Measurements from ENCODE around the gene VSTM2L. TPM values are rescaled to one million over a fixed set of nuclear protein-coding genes. Genes with fewer than 3 reads are reported as not detected.
A peak's percentile ranks its signal among the peaks of the same experiment; 100 is the strongest.

The VSTM2L gene
- total RNA-seq, 1 experiment from 2014 or later = 4.8 TPM

GRCh38 chr20:37901240-37901639 is 1.7 kb upstream of the VSTM2L start:
- Histone ChIP-seq H3K36me3 (no peaks in the 10 kb centered on the region), H3K27me3 (replicated peaks) (peaks cover 3% of the 10 kb centered on the region; the same call in 1 of the 2 replicates)

GRCh38 chr20:37901654-37902503 is 1.0 kb upstream of the VSTM2L start:
- peak in 1 of 2 experiments; percentile 41 for DNase-seq (ENCODE audit: low read depth in 1 of 2, low spot score in 2 of 2)
- H3K9me3 ChIP-seq (replicated peaks) = peaks cover 3% of the 10 kb centered on the region; the same call in 1 of the 2 replicates
- H3K4me3 ChIP-seq = peak overlapping the region; percentile 54
- H3K36me3 ChIP-seq = no peaks in the 10 kb centered on the region
- peaks cover 3% of the 10 kb centered on the region; the same call in 1 of the 2 replicates for H3K27me3 ChIP-seq (replicated peaks)
- no peak overlapping the region for H3K27ac ChIP-seq
- peaks cover 28% of the 10 kb centered on the region for H3K4me1 ChIP-seq (replicated peaks)

More at GRCh38 chr20:37901240-37901639, 1.7 kb upstream of the VSTM2L start:
- DNase-seq (ENCODE audit: low read depth in 1 of 2, low spot score in 2 of 2) = no peak
- H3K27ac ChIP-seq = no peak overlapping the region
- H3K4me3 ChIP-seq = no peak overlapping the region
- H3K9me3 ChIP-seq (replicated peaks) = peaks cover 3% of the 10 kb centered on the region; the same call in 1 of the 2 replicates
- H3K4me1 ChIP-seq (replicated peaks) = peaks cover 35% of the 10 kb centered on the region

DNA sequence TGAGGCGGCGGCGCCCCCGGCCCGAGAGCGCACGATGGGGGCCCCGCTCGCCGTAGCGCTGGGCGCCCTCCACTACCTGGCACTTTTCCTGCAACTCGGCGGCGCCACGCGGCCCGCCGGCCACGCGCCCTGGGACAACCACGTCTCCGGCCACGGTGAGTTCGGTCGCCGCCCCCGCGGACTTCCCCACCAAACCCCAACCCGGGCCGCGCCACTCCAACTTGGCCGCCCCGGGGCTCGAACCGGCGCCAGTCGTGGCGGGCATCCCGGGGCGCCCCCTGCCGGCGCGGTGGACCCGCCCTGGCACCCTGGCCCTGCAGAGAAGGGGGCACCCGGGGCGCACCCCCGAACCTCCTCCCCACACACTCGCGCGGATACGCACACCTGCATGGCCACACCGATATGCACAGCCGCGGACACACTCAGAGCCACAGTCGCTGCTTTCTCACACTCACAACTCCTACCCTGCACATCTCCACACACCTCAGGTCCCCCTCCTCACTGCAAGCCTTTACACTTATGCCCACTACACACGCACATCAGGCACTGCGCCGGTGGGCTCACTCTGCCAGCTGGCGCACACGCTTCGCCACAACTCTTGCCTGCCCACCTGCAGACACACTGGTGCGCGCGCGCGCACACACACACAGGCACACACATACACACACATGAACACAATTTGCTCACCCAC is 535 bp downstream of the VSTM2L start:
- Histone ChIP-seq H3K4me1 (replicated peaks) (peaks cover 26% of the 10 kb centered on the region), H3K9me3 (replicated peaks) (peaks cover 3% of the 10 kb centered on the region; the same call in 1 of the 2 replicates), H3K27me3 (replicated peaks) (peaks cover 3% of the 10 kb centered on the region; the same call in 1 of the 2 replicates), H3K36me3 (no peaks in the 10 kb centered on the region), H3K27ac (no peak overlapping the region), H3K4me3 (peak overlapping the region; percentile 54)
- no peak for DNase-seq (ENCODE audit: low read depth in 1 of 2, low spot score in 2 of 2)

DNA sequence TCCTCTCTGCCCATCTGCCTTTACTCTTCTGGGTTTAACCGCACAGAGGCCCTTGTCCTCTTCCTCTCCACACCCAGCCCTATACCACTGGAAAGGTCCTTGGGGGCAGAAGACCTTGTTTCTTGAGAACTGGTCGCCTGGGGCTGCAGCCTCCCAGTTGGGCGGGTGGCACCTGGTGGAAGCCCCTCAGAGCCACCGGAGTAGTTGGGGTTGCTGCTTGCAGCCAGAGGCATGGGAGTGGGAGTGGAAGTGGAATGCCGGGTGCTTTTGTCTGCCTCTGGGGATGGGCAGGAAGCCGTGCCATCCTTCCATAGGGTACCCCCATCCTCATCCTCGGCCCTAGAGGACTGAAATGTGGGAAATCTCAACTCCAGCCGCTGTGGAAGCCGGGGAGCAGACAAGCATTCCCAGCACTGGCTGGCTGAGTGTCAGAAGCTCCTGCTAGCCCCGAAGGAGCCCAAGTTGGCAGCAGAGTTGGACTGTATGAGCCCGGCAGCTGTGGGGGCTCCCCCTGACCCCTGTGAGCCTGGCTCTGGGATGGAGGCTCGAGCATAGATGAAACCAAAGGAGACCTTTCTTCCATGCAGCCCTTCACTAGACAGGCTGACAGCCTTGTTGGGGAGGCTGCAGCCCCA is 1.2 kb downstream of the VSTM2L start:
- no peak overlapping the region for H3K4me3 ChIP-seq
- DNase-seq (ENCODE audit: low read depth in 1 of 2, low spot score in 2 of 2) = no peak

DNA sequence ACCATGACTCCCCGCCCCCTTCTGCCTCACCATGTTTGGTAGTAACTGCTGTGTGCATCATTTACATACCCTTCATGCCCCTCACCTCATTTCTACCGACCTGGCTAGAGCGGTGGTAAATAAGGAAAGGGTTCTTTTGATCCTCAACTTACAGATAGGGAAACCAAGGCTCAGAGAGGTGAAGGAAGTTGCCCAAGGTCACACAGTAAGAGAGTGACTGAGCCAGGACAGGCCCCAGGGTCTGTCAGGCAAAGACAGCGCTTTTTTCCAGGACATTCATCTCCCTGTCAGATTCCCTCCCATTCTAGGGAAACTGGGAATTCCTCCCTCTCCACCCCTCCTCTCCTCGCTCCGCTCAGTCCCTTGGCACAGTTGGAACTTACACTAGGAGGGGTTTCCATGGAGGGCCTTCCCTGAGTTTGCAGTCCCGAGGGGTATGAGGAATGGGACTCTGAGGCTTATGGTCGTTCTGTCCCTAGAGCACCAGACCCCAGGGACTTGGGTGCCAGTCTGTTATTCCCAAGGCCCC is 2.0 kb downstream of the VSTM2L start:
- Histone ChIP-seq H3K36me3 (no peaks in the 10 kb centered on the region), H3K27me3 (replicated peaks) (peaks cover 3% of the 10 kb centered on the region; the same call in 1 of the 2 replicates), H3K4me3 (no peak overlapping the region), H3K27ac (no peak overlapping the region), H3K4me1 (replicated peaks) (peaks cover 24% of the 10 kb centered on the region), H3K9me3 (replicated peaks) (peaks cover 3% of the 10 kb centered on the region; the same call in 1 of the 2 replicates)
- DNase-seq (ENCODE audit: low read depth in 1 of 2, low spot score in 2 of 2) = no peak

More for the DNA sequence above, 1.2 kb downstream of the VSTM2L start:
- H3K9me3 ChIP-seq (replicated peaks) = peaks cover 3% of the 10 kb centered on the region; the same call in 1 of the 2 replicates
- no peak overlapping the region for H3K27ac ChIP-seq
- H3K27me3 ChIP-seq (replicated peaks) = peaks cover 3% of the 10 kb centered on the region; the same call in 1 of the 2 replicates
- H3K36me3 ChIP-seq = no peaks in the 10 kb centered on the region
- peaks cover 24% of the 10 kb centered on the region for H3K4me1 ChIP-seq (replicated peaks)

DNA sequence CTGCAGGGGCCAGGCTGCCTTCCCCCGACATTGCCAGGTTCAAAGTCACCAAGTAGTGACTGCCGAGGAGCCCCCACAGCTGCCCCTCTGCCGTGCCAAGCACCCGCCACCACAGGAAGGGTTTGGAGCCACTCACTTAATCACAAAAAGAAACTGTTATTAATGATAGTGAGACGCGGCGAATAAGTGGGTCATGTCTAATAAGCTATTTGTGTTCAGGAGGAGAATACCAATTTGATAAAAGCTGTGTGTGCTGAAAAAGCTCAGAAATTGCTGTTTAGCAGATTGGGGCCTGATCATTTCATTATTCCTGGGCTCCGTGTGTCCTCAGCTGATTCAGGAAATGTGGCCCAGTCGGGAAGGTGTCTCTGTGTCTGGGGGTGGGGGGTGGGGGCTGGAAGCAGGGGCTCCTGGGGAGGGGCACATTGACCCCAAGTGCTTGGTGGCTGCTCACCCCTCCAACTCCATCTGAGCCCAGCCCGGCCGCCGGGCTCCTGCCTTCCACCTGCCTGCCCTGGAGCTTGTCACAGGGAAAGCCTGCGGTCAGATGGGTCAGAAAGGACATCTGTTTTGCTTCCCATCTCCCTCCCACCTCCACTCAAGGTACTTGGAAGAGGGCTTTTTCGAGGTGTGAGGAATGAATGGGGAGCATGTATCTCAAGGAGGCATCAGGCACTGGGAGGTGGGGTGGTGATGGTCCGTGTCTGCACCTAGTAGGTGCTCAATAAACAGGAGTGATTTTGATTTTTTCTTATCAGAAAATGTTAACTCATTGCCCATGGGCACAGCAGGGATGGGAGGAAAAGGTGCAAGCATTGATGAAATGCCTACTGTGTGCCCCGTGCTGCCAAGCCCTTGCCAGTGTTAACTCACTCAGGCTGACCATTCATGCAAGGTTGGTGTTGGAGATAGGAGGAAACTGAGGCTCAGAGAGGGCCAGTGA is 3.0 kb downstream of the VSTM2L start:
- H3K4me1 ChIP-seq (replicated peaks) = peaks cover 24% of the 10 kb centered on the region
- no peaks in the 10 kb centered on the region for H3K36me3 ChIP-seq
- peaks cover 3% of the 10 kb centered on the region; the same call in 1 of the 2 replicates for H3K27me3 ChIP-seq (replicated peaks)
- H3K4me3 ChIP-seq = no peak overlapping the region
- no peak overlapping the region for H3K27ac ChIP-seq
- DNase-seq (ENCODE audit: low read depth in 1 of 2, low spot score in 2 of 2) = no peak
- H3K9me3 ChIP-seq (replicated peaks) = peaks cover 3% of the 10 kb centered on the region; the same call in 1 of the 2 replicates

GRCh38 chr20:37907330-37907676 is 4.4 kb downstream of the VSTM2L start:
- Histone ChIP-seq H3K27me3 (replicated peaks) (peaks cover under 1% of the 10 kb centered on the region; the same call in 1 of the 2 replicates), H3K27ac (no peak overlapping the region), H3K4me1 (replicated peaks) (peaks cover 24% of the 10 kb centered on the region)

GRCh38 chr20:37907677-37908401 is 4.9 kb downstream of the VSTM2L start:
- Histone ChIP-seq H3K27ac (no peak overlapping the region), H3K27me3 (replicated peaks) (peaks cover 4% of the 10 kb centered on the region; the same call in 1 of the 2 replicates), H3K36me3 (no peaks in the 10 kb centered on the region), H3K4me3 (no peak overlapping the region), H3K9me3 (replicated peaks) (0 out of 2 replicates have a peak, but pooled peaks cover 3% of the 10 kb centered on the region), H3K4me1 (replicated peaks) (peaks cover 23% of the 10 kb centered on the region)
- DNase-seq (ENCODE audit: low read depth in 1 of 2, low spot score in 2 of 2) = peak; percentile 71 to 82

More at GRCh38 chr20:37907330-37907676, 4.4 kb downstream of the VSTM2L start:
- Histone ChIP-seq H3K9me3 (replicated peaks) (0 out of 2 replicates have a peak, but pooled peaks cover 3% of the 10 kb centered on the region), H3K36me3 (no peaks in the 10 kb centered on the region), H3K4me3 (no peak overlapping the region)
- DNase-seq (ENCODE audit: low read depth in 1 of 2, low spot score in 2 of 2) = no peak

- H3K9me3 ChIP-seq (replicated peaks) = no peaks in the 10 kb centered on the region
- H3K27me3 ChIP-seq (replicated peaks) = peaks cover 5% of the 10 kb centered on the region; the same call in 1 of the 2 replicates
- DNase-seq (ENCODE audit: low read depth in 1 of 2, low spot score in 2 of 2) = no peak
- H3K4me3 ChIP-seq = no peak overlapping the region
- H3K4me1 ChIP-seq (replicated peaks) = peaks cover 17% of the 10 kb centered on the region
- no peak overlapping the region for H3K27ac ChIP-seq
- no peaks in the 10 kb centered on the region for H3K36me3 ChIP-seq
Measured at GRCh38 chr20:37911261-37911660, 8.3 kb downstream of the VSTM2L start.

DNA sequence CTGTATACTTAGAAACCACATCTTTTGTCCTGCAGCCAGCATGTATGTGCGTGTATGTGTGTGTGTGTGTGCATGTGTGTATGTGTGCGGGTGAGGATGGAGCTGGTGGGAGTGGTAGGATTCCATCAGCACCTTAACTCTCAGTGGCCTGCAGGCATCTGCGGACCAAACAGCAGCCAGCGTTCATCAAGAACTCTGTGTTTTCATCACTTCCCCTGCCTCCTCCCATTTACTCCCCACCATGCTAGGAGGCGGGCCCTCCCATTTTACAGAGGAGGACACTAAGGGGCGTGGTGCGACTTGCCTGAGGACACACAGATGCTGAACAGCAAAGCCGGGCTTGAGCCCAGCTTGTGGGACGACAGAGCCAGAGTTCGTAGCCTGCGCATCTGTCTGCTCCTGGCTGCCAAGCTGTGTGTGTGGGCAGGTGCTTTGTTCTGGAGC is 8.9 kb downstream of the VSTM2L start:
- peaks cover 5% of the 10 kb centered on the region; the same call in 1 of the 2 replicates for H3K27me3 ChIP-seq (replicated peaks)
- no peak overlapping the region for H3K27ac ChIP-seq
- no peaks in the 10 kb centered on the region for H3K36me3 ChIP-seq
- no peaks in the 10 kb centered on the region for H3K9me3 ChIP-seq (replicated peaks)
- peaks cover 17% of the 10 kb centered on the region for H3K4me1 ChIP-seq (replicated peaks)
- no peak overlapping the region for H3K4me3 ChIP-seq
- DNase-seq (ENCODE audit: low read depth in 1 of 2, low spot score in 2 of 2) = no peak

DNA sequence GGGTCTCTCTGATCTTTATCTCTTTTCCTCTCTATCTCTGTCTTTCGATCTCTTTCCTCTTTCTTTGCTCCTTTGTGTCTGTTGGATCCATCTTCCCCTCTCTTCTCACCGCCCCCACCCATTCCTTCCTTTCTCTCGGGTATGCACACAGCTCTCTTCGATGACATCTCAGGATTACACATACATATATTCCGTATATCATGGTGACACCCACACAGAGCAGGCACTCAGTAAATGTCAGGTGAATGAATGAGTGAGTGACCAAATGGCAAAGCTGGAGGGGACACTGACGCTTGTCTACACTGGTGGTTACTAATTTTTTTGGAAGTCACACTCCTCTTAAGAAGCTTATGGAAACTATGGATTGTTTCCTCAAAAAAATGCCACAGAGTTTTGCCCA is 9.9 kb downstream of the VSTM2L start:
- H3K4me3 ChIP-seq = no peak overlapping the region
- H3K9me3 ChIP-seq (replicated peaks) = no peaks in the 10 kb centered on the region
- no peak for DNase-seq (ENCODE audit: low read depth in 1 of 2, low spot score in 2 of 2)
- peaks cover 9% of the 10 kb centered on the region for H3K4me1 ChIP-seq (replicated peaks)
- peaks cover 5% of the 10 kb centered on the region for H3K27me3 ChIP-seq (replicated peaks)
- H3K27ac ChIP-seq = no peak overlapping the region
- no peaks in the 10 kb centered on the region for H3K36me3 ChIP-seq

All from SJSA1 (cell line).